Adrenal gland (tissue), 5 donors: ENCODE measurements around the gene FGGY.

Source experiments
- POLR2A ChIP-seq, 2 donors: fragments of 450-650 bp; IDR thresholded peaks; one replicate each; pipeline ENCODE4 v1.6.1; 2017; ENCODE audit warnings: antibody characterized with exemption in 2 of 2, mild to moderate bottlenecking in 2 of 2, moderate library complexity in 1 of 2
- TF ChIP-seq, protein P1 (sequence below), 6 experiments: fragments of 450-650 bp in 4 of 6; fragments of 200-600 bp in 2 of 6; sonication (generic) in 1 of 6; IDR thresholded peaks; 1 replicate in 5 of 6; 2 replicates in 1 of 6; pipeline versions ENCODE4 v1.5.1 to v1.8.0; 2016 to 2021; ENCODE audit warnings: antibody characterized with exemption in 6 of 6, mild to moderate bottlenecking in 2 of 6, moderate library complexity in 1 of 6
- donor health status: DM: no; HTN: no; CAD: no.

DNA sequence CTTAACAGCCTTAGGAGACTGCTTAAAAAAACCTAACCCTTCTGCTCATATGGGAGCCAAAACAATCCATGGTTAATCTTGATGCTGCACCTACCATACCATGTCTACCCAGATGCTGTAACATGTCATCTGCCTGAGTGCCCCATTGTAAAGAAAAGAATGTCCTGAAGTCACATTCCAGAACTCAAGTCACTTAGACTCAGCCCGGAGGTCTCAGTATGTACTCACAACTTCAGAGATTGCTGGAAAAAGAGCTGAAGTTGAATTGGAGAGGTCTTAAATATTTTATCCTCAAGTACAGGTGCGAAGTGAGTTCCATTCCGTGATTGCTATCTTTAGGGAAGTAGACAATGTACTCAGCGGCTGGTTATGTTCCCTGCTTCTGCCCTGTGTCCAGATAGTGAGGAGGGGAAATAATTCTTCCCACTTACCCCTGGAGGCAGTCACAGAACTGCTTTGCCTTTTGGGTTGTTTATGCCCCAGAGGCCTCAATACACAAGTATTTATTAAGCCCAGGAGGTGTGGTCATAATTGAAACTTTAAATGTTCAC lies 460.4 kb downstream of the FGGY start:
- TF ChIP-seq, protein P1, sequence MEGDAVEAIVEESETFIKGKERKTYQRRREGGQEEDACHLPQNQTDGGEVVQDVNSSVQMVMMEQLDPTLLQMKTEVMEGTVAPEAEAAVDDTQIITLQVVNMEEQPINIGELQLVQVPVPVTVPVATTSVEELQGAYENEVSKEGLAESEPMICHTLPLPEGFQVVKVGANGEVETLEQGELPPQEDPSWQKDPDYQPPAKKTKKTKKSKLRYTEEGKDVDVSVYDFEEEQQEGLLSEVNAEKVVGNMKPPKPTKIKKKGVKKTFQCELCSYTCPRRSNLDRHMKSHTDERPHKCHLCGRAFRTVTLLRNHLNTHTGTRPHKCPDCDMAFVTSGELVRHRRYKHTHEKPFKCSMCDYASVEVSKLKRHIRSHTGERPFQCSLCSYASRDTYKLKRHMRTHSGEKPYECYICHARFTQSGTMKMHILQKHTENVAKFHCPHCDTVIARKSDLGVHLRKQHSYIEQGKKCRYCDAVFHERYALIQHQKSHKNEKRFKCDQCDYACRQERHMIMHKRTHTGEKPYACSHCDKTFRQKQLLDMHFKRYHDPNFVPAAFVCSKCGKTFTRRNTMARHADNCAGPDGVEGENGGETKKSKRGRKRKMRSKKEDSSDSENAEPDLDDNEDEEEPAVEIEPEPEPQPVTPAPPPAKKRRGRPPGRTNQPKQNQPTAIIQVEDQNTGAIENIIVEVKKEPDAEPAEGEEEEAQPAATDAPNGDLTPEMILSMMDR (IDR thresholded peaks at IDR 0.05) = no peak
- TF ChIP-seq POLR2A (IDR thresholded peaks at IDR 0.05) = no peak
